ENCODE measurements around the gene RIN1.

RIN1 gene

GRCh38 chr11:66294626-66295620 lies 41.3 kb downstream of the RIN1 start:
- no peak for DNase-seq (ENCODE audit: low read depth)

GRCh38 chr11:66293777-66294625 lies 42.2 kb downstream of the RIN1 start:
- no peak for DNase-seq (ENCODE audit: low read depth)

GRCh38 chr11:66293352-66293751 lies 42.9 kb downstream of the RIN1 start:
- no peak for DNase-seq (ENCODE audit: low read depth)

GRCh38 chr11:66292543-66293332 lies 43.5 kb downstream of the RIN1 start:
- DNase-seq (ENCODE audit: low read depth): no peak

GRCh38 chr11:66291706-66292542 lies 44.3 kb downstream of the RIN1 start, which contains the start of gene TMEM151A:
TSS of gene TMEM151A (plus strand) at chr11:66291894. CDS start at chr11:66292014, 120 bp downstream.
- DNase-seq (ENCODE audit: low read depth): no peak

GRCh38 chr11:66291303-66291705 lies 44.9 kb downstream of the RIN1 start:
- DNase-seq (ENCODE audit: low read depth): no peak

GRCh38 chr11:66290330-66290621 lies 46.0 kb downstream of the RIN1 start:
- no peak for DNase-seq (ENCODE audit: low read depth)

- DNase-seq (ENCODE audit: low read depth): peak; percentile 62
Measured at GRCh38 chr11:66289548-66290329, 46.5 kb downstream of the RIN1 start.

- DNase-seq (ENCODE audit: low read depth): peak; percentile 94
Measured at GRCh38 chr11:66288671-66289547, 47.3 kb downstream of the RIN1 start, which contains the start of gene YIF1A. TSS of gene YIF1A (minus strand) at chr11:66289143. CDS start at chr11:66288985, 158 bp downstream.

GRCh38 chr11:66287889-66288670 lies 48.2 kb downstream of the RIN1 start:
- no peak for DNase-seq (ENCODE audit: low read depth)

GRCh38 chr11:66287211-66287888 lies 48.9 kb downstream of the RIN1 start:
- DNase-seq (ENCODE audit: low read depth): no peak

- no peak for DNase-seq (ENCODE audit: low read depth)
Measured at GRCh38 chr11:66286699-66287098, 49.5 kb downstream of the RIN1 start.

GRCh38 chr11:66285250-66285947 lies 50.8 kb downstream of the RIN1 start:
- no peak for DNase-seq (ENCODE audit: low read depth)

- no peak for DNase-seq (ENCODE audit: low read depth)
Measured at GRCh38 chr11:66284526-66285078, 51.6 kb downstream of the RIN1 start.

GRCh38 chr11:66283461-66284105 lies 52.7 kb downstream of the RIN1 start:
- no peak for DNase-seq (ENCODE audit: low read depth)
